Measurements from ENCODE around the gene GRPEL1. TPM values are rescaled to one million over a fixed set of nuclear protein-coding genes. Genes with fewer than 3 reads are reported as not detected.

GRPEL1 gene
- total RNA-seq, 3 donors from 2014 or later (not counting 1 experiment from before 2014, with no cell fraction given): 20.1 to 37.8 (median 36.8) TPM

- Histone ChIP-seq H3K4me3 (ENCODE audit: low read length) (no peak overlapping the region), H3K4me1 (ENCODE audit: control insufficient read depth, insufficient read depth, low read length) (no peaks in the 10 kb centered on the region), H3K27ac (ENCODE audit: low read length) (no peak overlapping the region), H3K36me3 (ENCODE audit: control insufficient read depth, insufficient read depth, low read length) (peaks cover 27% of the 10 kb centered on the region), H3K9me3 (ENCODE audit: control insufficient read depth, insufficient read depth, low read length) (no peaks in the 10 kb centered on the region), H3K27me3 (ENCODE audit: control insufficient read depth, insufficient read depth, low read length) (no peaks in the 10 kb centered on the region)
- ATAC-seq: no peak
- Mint-ChIP-seq H3K4me3 (no peak overlapping the region), H3K36me3 (peaks cover 7% of the 10 kb centered on the region), H3K4me1 (peaks cover 0 to 4% of the 10 kb centered on the region in 2 donors), H3K9me3 (no peaks in the 10 kb centered on the region), H3K27me3 (ENCODE audit: low read depth in 2 of 2) (no peaks in the 10 kb centered on the region), H3K27ac (no peak overlapping the region)
- intact Hi-C loops (cut with micrococcal nuclease): no loop called here
- 85% methylated on average over 20 of the region's 20 CpGs for WGBS (ENCODE audit: insufficient coverage)
- TF ChIP-seq CTCF (IDR thresholded peaks at IDR 0.05): no peak
- DNase-seq: no peak
Observed at GRCh38 chr4:7034262-7035081, 33.4 kb downstream of the GRPEL1 start.

GRCh38 chr4:7032596-7032995 is 35.3 kb downstream of the GRPEL1 start:
- Mint-ChIP-seq H3K4me3 (no peak overlapping the region), H3K4me1 (peaks cover 0 to 7% of the 10 kb centered on the region in 2 donors), H3K27me3 (ENCODE audit: low read depth in 2 of 2) (no peaks in the 10 kb centered on the region), H3K36me3 (peaks cover 7% of the 10 kb centered on the region), H3K27ac (no peak overlapping the region), H3K9me3 (no peaks in the 10 kb centered on the region)
- ATAC-seq: no peak
- H3K27ac ChIP-seq (ENCODE audit: low read length): no peak overlapping the region
- 96% methylated on average over 8 of the region's 8 CpGs for WGBS (ENCODE audit: insufficient coverage)
- no peaks in the 10 kb centered on the region for H3K4me1 ChIP-seq (ENCODE audit: control insufficient read depth, insufficient read depth, low read length)
- intact Hi-C loops (cut with micrococcal nuclease): no loop called here
- H3K9me3 ChIP-seq (ENCODE audit: control insufficient read depth, insufficient read depth, low read length): no peaks in the 10 kb centered on the region
- no peak overlapping the region for H3K4me3 ChIP-seq (ENCODE audit: low read length)
- peaks cover 30% of the 10 kb centered on the region for H3K36me3 ChIP-seq (ENCODE audit: control insufficient read depth, insufficient read depth, low read length)
- H3K27me3 ChIP-seq (ENCODE audit: control insufficient read depth, insufficient read depth, low read length): no peaks in the 10 kb centered on the region
- TF ChIP-seq CTCF (IDR thresholded peaks at IDR 0.05): no peak
- no peak for DNase-seq

GRCh38 chr4:7031558-7032449 is 36.1 kb downstream of the GRPEL1 start:
- no peaks in the 10 kb centered on the region for H3K9me3 Mint-ChIP-seq
- WGBS (ENCODE audit: insufficient coverage): 72% methylated on average over 35 of the region's 35 CpGs
- H3K36me3 Mint-ChIP-seq: peaks cover 7% of the 10 kb centered on the region
- H3K27me3 Mint-ChIP-seq (ENCODE audit: low read depth in 2 of 2): no peaks in the 10 kb centered on the region
- intact Hi-C loops (cut with micrococcal nuclease): no loop called here
- no peaks in the 10 kb centered on the region for H3K27me3 ChIP-seq (ENCODE audit: control insufficient read depth, insufficient read depth, low read length)
- no peak for ATAC-seq
- no peak for TF ChIP-seq CTCF (IDR thresholded peaks at IDR 0.05)
- no peak for DNase-seq
- no peaks in the 10 kb centered on the region for H3K9me3 ChIP-seq (ENCODE audit: control insufficient read depth, insufficient read depth, low read length)
- no peak overlapping the region for H3K4me3 ChIP-seq (ENCODE audit: low read length)
- no peak overlapping the region for H3K4me3 Mint-ChIP-seq
- peaks cover 35% of the 10 kb centered on the region for H3K36me3 ChIP-seq (ENCODE audit: control insufficient read depth, insufficient read depth, low read length)
- peaks cover 0 to 13% of the 10 kb centered on the region in 2 donors for H3K4me1 Mint-ChIP-seq
- no peak overlapping the region for H3K27ac ChIP-seq (ENCODE audit: low read length)
- H3K4me1 ChIP-seq (ENCODE audit: control insufficient read depth, insufficient read depth, low read length): no peaks in the 10 kb centered on the region
- no peak overlapping the region for H3K27ac Mint-ChIP-seq

Data from natural killer cell (primary cell).